ENCODE measurements around the gene ARL5A. TPM values are rescaled to one million over a fixed set of nuclear protein-coding genes. Genes with fewer than 3 reads are reported as not detected.
A peak's percentile ranks its signal among the peaks of the same experiment; 100 is the strongest.
"Not testable (repeated sequence)": the region's sequence is repeated elsewhere in the genome, so short reads cannot be mapped to it uniquely, and the experiment has no call there.

ARL5A gene
- 37.5 and 49.2 TPM in 2 replicates for total RNA-seq

- peak; percentile 65 for DNase-seq (ENCODE audit: extremely low read depth, low read depth, low spot score)
These were observed at the start of gene ARL5A for GRCh38 chr2:151828143-151828889. Gene ARL5A (minus strand): TSS chr2:151828421. CDS start chr2:151828176, 245 bp downstream.

DNA sequence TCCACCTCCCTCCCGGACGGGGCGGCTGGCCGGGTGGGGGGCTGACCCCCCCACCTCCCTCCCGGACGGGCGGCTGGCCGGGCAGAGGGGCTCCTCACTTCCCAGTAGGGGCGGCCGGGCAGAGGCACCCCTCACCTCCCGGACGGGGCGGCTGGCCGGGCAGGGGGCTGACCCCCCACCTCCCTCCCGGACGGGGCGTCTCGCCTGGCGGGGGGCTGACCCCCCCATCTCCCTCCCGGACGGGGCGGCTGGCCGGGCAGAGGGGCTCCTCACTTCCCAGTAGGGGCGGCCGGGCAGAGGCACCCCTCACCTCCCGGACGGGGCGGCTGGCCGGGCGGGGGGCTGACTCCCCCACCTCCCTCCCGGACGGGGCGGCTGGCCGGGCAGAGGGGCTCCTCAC lies 47.4 kb upstream of the ARL5A start:
- DNase-seq (ENCODE audit: extremely low read depth, low read depth, low spot score), result not testable (repeated sequence)

GRCh38 chr2:151872463-151872862 lies 44.2 kb upstream of the ARL5A start:
- no peak for DNase-seq (ENCODE audit: extremely low read depth, low read depth, low spot score)

GRCh38 chr2:151869291-151869690 lies 41.1 kb upstream of the ARL5A start:
- no peak for DNase-seq (ENCODE audit: extremely low read depth, low read depth, low spot score)

- no peak for DNase-seq (ENCODE audit: extremely low read depth, low read depth, low spot score)
These were observed 34.5 kb upstream of the ARL5A start for GRCh38 chr2:151862700-151863099.

DNA sequence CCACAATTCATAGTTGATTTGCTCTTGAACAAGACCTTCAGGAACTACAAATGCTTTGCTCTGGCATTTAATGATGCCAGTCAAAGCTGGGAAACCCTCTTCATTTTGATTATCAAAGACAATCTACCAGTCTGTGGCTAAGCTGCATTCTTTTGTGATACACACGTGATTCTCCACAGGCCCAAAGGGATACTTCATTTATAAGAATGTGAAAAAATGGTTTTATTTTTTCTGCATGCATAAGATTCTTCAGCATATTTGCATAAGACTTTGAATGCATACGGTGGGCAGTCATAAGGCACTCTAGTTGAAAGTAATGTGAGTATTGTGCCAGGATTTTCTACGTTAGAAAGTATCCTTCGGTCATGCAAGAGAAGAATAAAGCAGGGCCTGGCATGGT lies 33.0 kb upstream of the ARL5A start:
- DNase-seq (ENCODE audit: extremely low read depth, low read depth, low spot score), result no peak

DNA sequence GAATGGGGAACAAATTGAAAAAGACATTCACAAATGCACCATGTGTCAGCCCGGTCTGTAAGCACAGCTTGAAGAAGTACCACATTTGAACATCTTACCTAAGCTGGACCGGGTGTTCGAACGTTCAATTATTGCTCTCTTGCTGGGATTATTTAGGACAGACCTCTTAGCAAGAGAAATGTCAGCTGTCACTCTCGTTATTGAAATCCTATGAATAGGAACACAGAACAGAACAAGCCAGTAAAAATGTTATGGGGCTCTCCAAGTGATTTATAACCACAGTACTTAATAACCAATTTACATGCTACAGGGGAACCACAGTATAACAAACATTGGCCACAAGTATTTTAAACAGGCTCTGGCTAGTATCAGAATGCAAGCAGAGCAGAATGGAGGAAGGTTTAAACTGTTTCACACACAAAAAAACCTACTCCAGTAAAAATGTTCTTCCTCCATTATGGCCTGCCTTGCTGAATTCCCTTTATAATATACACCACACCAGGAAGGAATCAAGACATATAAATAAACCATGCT lies 32.5 kb upstream of the ARL5A start:
- DNase-seq (ENCODE audit: extremely low read depth, low read depth, low spot score), result no peak

GRCh38 chr2:151860210-151860609 lies 32.0 kb upstream of the ARL5A start:
- no peak for DNase-seq (ENCODE audit: extremely low read depth, low read depth, low spot score)

- DNase-seq (ENCODE audit: extremely low read depth, low read depth, low spot score), result no peak
These were observed 29.4 kb upstream of the ARL5A start for GRCh38 chr2:151857650-151858049.

DNA sequence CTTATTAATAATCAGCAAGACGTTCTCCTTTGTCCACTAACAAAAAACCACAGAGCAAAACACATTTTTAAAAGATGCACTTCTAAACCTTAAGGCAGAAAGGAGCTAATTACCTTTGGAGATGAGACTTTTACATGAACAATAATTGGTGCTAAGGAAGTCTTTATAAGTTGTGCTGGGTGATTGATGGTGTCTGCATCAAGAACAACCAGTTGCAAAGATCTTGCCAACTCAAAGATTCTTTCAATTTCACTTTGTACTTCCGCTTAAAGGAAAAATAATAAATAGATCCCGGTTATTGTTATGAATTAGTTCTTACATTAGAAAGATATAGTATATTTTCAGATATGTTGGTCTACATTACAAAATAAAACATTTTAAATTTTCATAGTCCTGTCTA lies 26.9 kb upstream of the ARL5A start:
- DNase-seq (ENCODE audit: extremely low read depth, low read depth, low spot score), result no peak

GRCh38 chr2:151853070-151853758 lies 25.0 kb upstream of the ARL5A start:
- no peak for DNase-seq (ENCODE audit: extremely low read depth, low read depth, low spot score)

DNA sequence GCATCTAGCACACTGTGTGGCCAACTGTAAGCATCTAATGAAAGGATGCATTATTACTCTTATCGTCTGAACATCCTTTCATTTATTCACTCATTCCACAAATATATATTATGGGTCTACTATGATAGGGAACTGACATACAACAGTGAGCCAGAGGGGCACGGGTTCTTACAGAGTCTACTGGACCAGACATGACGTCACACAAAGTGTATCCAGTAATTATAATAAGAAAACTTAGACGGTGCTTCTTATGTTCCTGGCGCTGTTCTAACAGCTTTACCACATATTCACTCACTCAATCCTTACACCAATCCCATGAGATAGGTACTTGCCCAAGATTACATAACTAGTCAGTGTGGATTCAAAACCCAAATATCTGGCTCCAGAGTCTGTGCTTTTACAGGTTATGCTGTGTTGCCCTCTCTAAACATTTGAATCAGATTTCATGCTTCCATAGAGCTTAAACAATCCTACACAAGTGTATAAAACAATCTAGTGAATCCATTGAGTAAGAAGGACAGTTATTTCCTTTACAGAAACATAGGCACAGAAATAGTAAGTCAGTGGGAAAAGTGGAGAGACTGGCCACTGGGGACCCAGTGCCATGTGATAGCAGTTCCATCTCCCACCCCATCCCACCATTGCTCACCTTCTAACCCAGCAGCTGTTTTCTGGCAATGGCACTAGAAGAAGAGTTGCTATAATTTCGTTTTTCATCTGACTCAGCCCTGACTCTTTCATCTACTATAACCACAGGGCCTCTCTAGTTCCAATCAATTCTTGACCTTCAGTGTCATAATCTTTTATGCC lies 24.2 kb upstream of the ARL5A start:
- no peak for DNase-seq (ENCODE audit: extremely low read depth, low read depth, low spot score)

- DNase-seq (ENCODE audit: extremely low read depth, low read depth, low spot score), result no peak
These were observed 23.5 kb upstream of the ARL5A start for GRCh38 chr2:151851761-151852160.

DNA sequence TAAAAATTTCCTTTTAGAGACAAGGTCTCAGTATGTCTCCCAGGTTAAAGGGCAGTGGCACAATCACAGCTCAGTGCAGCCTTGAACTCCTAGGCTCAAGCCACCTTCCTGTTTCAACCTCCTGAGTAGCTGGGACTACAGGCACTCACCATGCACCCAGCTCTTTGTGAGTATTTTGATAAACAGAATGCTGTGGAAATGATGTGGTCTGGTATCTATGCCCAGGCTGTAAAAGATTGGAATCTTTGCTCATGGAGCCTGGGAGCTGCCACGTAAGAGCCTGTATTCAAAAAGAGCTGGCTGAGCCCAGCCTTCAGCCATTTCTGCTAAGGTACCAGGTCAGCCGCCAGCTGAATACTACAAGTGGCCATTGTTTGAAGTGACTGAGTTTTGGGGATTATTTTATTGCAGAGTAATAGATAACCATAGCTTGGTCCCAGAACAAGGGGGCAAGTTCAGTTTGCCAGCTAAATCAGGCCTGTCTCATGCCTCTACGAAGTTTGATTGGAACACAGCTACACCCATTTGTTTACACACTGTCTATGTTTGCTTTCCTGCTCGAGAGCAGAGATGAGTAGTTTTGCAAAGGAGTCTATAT lies 21.3 kb upstream of the ARL5A start:
- no peak for DNase-seq (ENCODE audit: extremely low read depth, low read depth, low spot score)

GRCh38 chr2:151845884-151846283 lies 17.7 kb upstream of the ARL5A start:
- no peak for DNase-seq (ENCODE audit: extremely low read depth, low read depth, low spot score)

- no peak for DNase-seq (ENCODE audit: extremely low read depth, low read depth, low spot score)
These were observed 17.3 kb upstream of the ARL5A start for GRCh38 chr2:151845481-151845880.

- DNase-seq (ENCODE audit: extremely low read depth, low read depth, low spot score), result no peak
These were observed 16.1 kb upstream of the ARL5A start for GRCh38 chr2:151844211-151844896.

- DNase-seq (ENCODE audit: extremely low read depth, low read depth, low spot score), result no peak
These were observed 15.5 kb upstream of the ARL5A start for GRCh38 chr2:151843691-151844061.

GRCh38 chr2:151842830-151843690 lies 14.8 kb upstream of the ARL5A start:
- no peak for DNase-seq (ENCODE audit: extremely low read depth, low read depth, low spot score)
